Hepatocyte (in vitro differentiated cells): Measurements from ENCODE around the gene RXFP3.

ENCODE experiments used
- EZH2 ChIP-seq: fragments of 200-600 bp; sonication (generic); IDR thresholded peaks from 2 replicates; pipeline ENCODE4 v1.6.1; 2016; ENCODE audit warnings: antibody characterized with exemption, mild to moderate bottlenecking, borderline replicate concordance
- TF ChIP-seq, protein P1 (sequence below): fragments of 200-600 bp; sonication (generic); IDR thresholded peaks from 2 replicates; pipeline ENCODE4 v1.5.1; 2016; ENCODE audit warnings: antibody characterized with exemption, mild to moderate bottlenecking; ENCODE audit not compliant: poor library complexity

- TF ChIP-seq, protein P1, sequence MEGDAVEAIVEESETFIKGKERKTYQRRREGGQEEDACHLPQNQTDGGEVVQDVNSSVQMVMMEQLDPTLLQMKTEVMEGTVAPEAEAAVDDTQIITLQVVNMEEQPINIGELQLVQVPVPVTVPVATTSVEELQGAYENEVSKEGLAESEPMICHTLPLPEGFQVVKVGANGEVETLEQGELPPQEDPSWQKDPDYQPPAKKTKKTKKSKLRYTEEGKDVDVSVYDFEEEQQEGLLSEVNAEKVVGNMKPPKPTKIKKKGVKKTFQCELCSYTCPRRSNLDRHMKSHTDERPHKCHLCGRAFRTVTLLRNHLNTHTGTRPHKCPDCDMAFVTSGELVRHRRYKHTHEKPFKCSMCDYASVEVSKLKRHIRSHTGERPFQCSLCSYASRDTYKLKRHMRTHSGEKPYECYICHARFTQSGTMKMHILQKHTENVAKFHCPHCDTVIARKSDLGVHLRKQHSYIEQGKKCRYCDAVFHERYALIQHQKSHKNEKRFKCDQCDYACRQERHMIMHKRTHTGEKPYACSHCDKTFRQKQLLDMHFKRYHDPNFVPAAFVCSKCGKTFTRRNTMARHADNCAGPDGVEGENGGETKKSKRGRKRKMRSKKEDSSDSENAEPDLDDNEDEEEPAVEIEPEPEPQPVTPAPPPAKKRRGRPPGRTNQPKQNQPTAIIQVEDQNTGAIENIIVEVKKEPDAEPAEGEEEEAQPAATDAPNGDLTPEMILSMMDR, result no peak
- no peak for TF ChIP-seq EZH2
Observed at GRCh38 chr5:33905381-33905780, 30.8 kb upstream of the RXFP3 start.
